Right atrium auricular region (tissue), 2 donors: ENCODE data around the gene RGS16. TPM values are rescaled to one million over a fixed set of nuclear protein-coding genes. Genes with fewer than 3 reads are reported as not detected.

Source experiments
- DNase-seq: peaks from one replicate; pipeline ENCODE4 v3.0.0-alpha.2; 2019; ENCODE audit warnings: low spot score
- H3K27ac ChIP-seq, 2 donors: fragments of 200-600 bp; sonication (generic); 1 replicate in 1 of 2; 2 replicates in 1 of 2; pipeline ENCODE4 v1.5.1; 2016 to 2019
- H3K27me3 ChIP-seq, 2 donors: fragments of 200-600 bp; sonication (generic); one replicate each; pipeline versions ENCODE4 v1.5.1 to v1.6.0; 2017 to 2019
- H3K36me3 ChIP-seq: fragments of 200-600 bp; sonication (generic); one replicate; pipeline ENCODE4 v1.5.1; 2016
- H3K4me1 ChIP-seq, 2 donors: fragments of 200-600 bp; sonication (generic); one replicate each; pipeline versions ENCODE4 v1.5.1 to v1.6.0; 2017 to 2019
- H3K4me3 ChIP-seq, 2 donors: fragments of 200-600 bp; sonication (generic); 1 replicate in 1 of 2; 2 replicates in 1 of 2; pipeline ENCODE4 v1.5.1; 2017 to 2019; ENCODE audit warnings: mild to moderate bottlenecking in 1 of 2, moderate library complexity in 1 of 2
- H3K9me3 ChIP-seq, 2 donors: fragments of 200-600 bp; sonication (generic); one replicate each; pipeline ENCODE4 v1.5.1; 2019
- total RNA-seq, 2 donors: library from RNA; depleted of rRNA; stranded (reverse); fragments of >200 nt; gene quantifications; one replicate each; pipeline ENCODE4 v1.1.0, GENCODE V29; 2016
- TF ChIP-seq, protein P1 (sequence below), 2 donors: fragments of 200-600 bp; sonication (generic); IDR thresholded peaks; one replicate each; pipeline ENCODE4 v1.5.1; 2019; ENCODE audit warnings: antibody characterized with exemption in 2 of 2

Gene RGS16
- total RNA-seq, 2 donors from 2014 or later = 1.4 to 2.2 TPM

DNA sequence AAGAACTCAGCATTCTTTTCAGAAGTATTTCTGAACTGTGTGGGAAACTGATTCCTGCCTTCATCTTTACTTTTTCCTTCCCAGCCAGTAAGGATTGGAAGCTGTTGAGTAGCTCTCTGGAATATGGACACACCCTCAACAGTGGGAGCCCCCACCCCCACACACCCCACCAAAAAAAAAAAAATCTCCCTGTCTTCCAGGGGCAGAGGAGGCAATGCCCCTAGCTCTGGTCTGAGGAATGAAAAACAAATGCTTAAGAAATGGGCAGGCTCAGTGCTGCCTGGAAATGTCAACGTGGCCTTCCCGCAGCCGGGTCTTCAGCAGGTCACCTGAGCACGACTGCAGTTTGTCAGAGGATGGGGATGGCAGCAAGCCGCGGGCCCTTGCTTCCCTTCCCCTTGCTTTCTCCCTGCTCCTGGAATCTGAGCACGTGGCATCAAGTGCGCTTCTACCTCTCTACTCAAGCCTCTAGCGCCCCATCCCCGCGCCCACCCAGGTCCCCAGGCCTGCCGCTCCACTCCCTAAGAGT is 479 bp downstream of the RGS16 start:
- TF ChIP-seq, protein P1, sequence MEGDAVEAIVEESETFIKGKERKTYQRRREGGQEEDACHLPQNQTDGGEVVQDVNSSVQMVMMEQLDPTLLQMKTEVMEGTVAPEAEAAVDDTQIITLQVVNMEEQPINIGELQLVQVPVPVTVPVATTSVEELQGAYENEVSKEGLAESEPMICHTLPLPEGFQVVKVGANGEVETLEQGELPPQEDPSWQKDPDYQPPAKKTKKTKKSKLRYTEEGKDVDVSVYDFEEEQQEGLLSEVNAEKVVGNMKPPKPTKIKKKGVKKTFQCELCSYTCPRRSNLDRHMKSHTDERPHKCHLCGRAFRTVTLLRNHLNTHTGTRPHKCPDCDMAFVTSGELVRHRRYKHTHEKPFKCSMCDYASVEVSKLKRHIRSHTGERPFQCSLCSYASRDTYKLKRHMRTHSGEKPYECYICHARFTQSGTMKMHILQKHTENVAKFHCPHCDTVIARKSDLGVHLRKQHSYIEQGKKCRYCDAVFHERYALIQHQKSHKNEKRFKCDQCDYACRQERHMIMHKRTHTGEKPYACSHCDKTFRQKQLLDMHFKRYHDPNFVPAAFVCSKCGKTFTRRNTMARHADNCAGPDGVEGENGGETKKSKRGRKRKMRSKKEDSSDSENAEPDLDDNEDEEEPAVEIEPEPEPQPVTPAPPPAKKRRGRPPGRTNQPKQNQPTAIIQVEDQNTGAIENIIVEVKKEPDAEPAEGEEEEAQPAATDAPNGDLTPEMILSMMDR (IDR thresholded peaks at IDR 0.05) = no peak
- Histone ChIP-seq H3K4me1 (peaks cover 0 to 21% of the 10 kb centered on the region in 2 donors), H3K27ac (peak overlapping the region in 1 of 2 donors; percentile 65), H3K4me3 (peak overlapping the region; percentile 42 to 58), H3K9me3 (no peaks in the 10 kb centered on the region), H3K27me3 (no peaks in the 10 kb centered on the region), H3K36me3 (no peaks in the 10 kb centered on the region)
- DNase-seq = no peak

DNA sequence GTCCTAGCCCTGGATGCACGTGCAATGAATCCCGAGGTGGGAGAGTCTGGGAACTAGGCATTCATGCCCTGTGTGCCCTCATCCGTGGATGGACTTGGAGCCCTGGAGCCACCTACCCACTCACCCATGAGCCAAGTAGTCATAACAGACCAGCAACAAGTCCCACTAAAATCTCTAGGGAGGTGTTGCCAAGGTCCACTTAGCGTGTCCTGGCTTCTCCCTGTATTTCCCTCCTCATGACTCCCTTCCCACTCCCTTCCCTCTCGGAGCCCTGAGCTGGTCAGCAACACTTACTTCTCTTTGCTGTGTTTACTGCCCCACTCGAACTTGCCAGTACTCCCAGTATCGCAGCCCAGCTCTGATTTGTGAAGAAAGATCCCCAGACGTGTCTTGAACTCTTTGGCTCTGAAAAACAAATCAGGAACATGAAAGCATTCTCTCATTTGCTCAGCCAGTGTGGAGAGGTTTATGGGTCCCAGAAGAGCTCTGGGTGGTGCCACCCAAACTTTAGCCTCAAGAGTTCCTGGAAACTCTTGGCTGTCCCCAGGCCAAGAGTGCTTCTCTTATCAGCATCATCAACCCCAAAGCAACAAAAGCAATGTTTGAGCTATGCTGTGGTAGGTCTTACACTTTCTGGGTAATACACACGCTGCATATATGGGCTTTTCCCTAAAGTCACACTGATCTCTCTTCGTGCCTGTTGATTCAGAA is 1.1 kb downstream of the RGS16 start:
- H3K4me1 ChIP-seq = peaks cover 0 to 21% of the 10 kb centered on the region in 2 donors
- peak overlapping the region; percentile 27 to 65 for H3K27ac ChIP-seq
- no peaks in the 10 kb centered on the region for H3K36me3 ChIP-seq
- H3K4me3 ChIP-seq = peak overlapping the region; percentile 42 to 58
- no peak for DNase-seq
- no peaks in the 10 kb centered on the region for H3K27me3 ChIP-seq
- TF ChIP-seq, protein P1 (IDR thresholded peaks at IDR 0.05) = no peak
- H3K9me3 ChIP-seq = no peaks in the 10 kb centered on the region

DNA sequence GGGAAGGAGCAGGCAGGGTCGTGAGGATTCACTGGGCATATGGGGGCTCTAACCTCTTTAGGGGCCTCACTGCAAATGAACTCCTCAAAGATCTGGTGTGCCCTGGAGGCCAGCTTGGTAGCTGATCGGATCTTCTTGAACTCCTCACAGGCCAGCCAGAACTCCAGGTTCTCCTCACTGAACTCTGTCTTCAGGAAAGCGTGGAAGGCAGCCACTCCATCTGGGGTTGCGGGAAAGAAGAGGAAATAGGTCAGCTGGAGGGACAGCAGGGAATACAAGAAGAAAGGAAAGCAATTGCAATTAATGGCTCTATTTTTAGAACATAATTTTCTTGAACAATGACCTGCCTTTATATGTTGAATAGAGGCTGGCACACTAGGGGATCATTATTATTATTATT is 2.3 kb downstream of the RGS16 start:
- DNase-seq = no peak
- H3K4me3 ChIP-seq = no peak overlapping the region
- TF ChIP-seq, protein P1 (IDR thresholded peaks at IDR 0.05) = no peak
- H3K4me1 ChIP-seq = peaks cover 0 to 21% of the 10 kb centered on the region in 2 donors
- no peaks in the 10 kb centered on the region for H3K36me3 ChIP-seq
- no peak overlapping the region for H3K27ac ChIP-seq
- H3K27me3 ChIP-seq = no peaks in the 10 kb centered on the region
- no peaks in the 10 kb centered on the region for H3K9me3 ChIP-seq

DNA sequence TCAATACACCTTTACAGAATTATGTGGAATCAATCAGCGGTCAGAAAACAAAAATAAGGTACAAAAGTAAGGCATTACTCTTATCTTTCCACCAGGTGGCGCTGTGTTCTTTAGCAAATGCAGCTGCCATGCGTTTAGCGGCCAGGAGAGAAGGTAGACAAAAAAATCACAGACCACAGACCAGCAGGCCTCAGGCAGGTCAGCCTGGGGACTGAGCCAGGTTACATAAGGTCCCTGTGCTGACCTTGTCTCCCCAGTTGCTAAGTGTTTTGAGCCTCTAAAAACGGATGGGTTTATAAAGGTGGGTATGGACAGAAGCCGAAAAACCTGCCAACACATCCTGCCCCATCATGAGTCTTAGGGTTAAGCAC is 2.8 kb downstream of the RGS16 start:
- Histone ChIP-seq H3K9me3 (no peaks in the 10 kb centered on the region), H3K27me3 (no peaks in the 10 kb centered on the region), H3K4me1 (peaks cover 0 to 21% of the 10 kb centered on the region in 2 donors), H3K27ac (no peak overlapping the region), H3K36me3 (no peaks in the 10 kb centered on the region), H3K4me3 (no peak overlapping the region)
- TF ChIP-seq, protein P1 (IDR thresholded peaks at IDR 0.05) = peak; percentile 77 to 96
- DNase-seq = peak; percentile 72

DNA sequence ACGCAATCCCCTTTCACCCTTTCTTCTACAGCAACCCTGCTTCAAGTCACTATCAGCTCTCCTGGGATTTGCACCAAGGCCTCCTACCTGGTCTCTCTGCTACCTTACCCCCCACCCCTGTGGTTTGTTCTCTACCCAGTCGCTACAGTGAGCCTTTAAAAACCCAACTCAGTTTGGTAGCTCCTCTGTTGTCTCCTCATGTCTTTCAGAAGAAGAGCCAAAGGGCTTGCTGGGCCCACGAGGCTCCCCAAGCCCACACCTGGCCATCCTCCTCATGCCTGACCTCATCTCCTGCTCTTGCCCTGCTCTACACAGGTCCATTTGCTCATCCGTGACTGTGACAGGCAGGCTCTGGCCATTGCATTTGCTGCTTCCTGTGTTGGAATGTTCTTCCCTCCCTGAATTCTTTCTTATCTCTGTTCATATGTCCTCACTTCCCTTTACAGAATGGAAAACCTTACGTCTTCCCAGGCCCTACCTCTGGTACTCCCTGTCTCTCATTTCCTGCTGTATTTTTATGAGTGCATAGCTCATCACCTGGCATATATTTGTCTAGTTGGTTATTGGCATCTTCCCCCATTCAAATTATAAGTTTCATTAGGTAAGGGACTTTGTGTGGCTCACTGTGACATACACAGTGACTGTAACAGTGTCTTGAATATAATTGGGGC is 3.3 kb downstream of the RGS16 start:
- H3K4me1 ChIP-seq = peaks cover 0 to 21% of the 10 kb centered on the region in 2 donors
- no peak overlapping the region for H3K4me3 ChIP-seq
- TF ChIP-seq, protein P1 (IDR thresholded peaks at IDR 0.05) = no peak
- no peaks in the 10 kb centered on the region for H3K27me3 ChIP-seq
- no peak for DNase-seq
- no peak overlapping the region for H3K27ac ChIP-seq
- no peaks in the 10 kb centered on the region for H3K9me3 ChIP-seq
- no peaks in the 10 kb centered on the region for H3K36me3 ChIP-seq
